ENCODE data around the gene ZSWIM3. TPM values are rescaled to one million over a fixed set of nuclear protein-coding genes. Genes with fewer than 3 reads are reported as not detected.

ZSWIM3 gene
- total and polyA plus RNA-seq, 2 of the 8 experiments (the other 6 are each of a cell fraction or from before 2014, with no cell fraction given), result 5.5 to 6.9 TPM

DNA sequence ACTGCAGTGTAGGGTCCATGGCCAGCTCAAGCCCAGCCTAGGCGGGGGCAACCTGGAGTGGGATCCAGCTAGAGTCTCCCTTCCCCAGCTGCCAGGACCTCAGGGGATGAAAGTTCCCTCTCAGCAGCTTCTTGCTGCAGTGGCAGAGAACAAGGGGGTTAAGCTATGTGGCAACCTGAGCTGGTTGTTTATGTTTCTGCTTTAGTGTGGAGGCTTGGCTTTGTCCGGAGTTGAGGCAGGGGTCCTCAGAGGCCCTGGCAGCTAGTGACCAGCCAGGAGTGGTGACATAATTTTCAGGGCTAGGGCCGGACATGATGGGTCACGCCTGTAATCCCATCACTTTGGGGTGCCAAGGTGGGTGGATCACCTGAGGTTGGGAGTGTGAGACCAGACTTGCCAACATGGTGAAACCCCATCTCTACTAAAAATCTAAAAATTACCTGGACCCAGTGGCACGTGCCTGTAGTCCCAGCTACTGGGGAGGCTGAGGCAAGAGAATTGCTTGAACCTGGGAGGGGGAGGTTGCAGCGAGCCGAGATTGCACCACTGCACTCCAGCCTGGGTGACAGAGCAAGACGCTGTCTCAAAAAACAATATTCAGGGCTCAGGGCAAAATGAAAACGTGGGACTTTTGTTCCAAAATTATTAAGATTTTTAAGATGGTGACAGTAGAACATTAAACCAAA is 68.5 kb downstream of the ZSWIM3 start:
- H3K4me3 ChIP-seq (ENCODE audit: extremely low read depth in 1 of 4, insufficient read depth in 2 of 4, low read depth in 3 of 4, low read length in 4 of 4), result no peak overlapping the region
- H4K8ac ChIP-seq (ENCODE audit: extremely low read depth, insufficient read depth, low read length), result no peak overlapping the region
- H3K9me3 ChIP-seq (ENCODE audit: insufficient read depth in 2 of 2, low read depth in 1 of 2, low read length in 1 of 2), result no peaks in the 10 kb centered on the region
- H3K27me3 ChIP-seq (replicated peaks in 1 of 4; ENCODE audit: control insufficient read depth in 3 of 4, extremely low read depth in 1 of 4, insufficient read depth in 3 of 4, low read length in 3 of 4), result no peaks in the 10 kb centered on the region
- no peak overlapping the region for H2BK12ac ChIP-seq (ENCODE audit: low read depth, low read length)
- H3K79me2 ChIP-seq (ENCODE audit: control insufficient read depth in 1 of 2, insufficient read depth in 2 of 2, low read length in 2 of 2), result no peaks in the 10 kb centered on the region
- FAIRE-seq, result no peak
- no peak overlapping the region for H3K27ac ChIP-seq (ENCODE audit: low read depth, low read length)
- H3K9ac ChIP-seq (replicated peaks in 1 of 4; ENCODE audit: extremely low read depth in 1 of 4, low read depth in 3 of 4, low read length in 3 of 4), result no peak overlapping the region; a peak in 1 of 7 replicates
- no peak overlapping the region; a peak in 1 of 4 replicates for H3K4me2 ChIP-seq (ENCODE audit: insufficient read depth in 1 of 2, low read depth in 2 of 2, low read length in 2 of 2)
- no peaks in the 10 kb centered on the region for H4K20me1 ChIP-seq (replicated peaks in 1 of 2; ENCODE audit: control insufficient read depth in 1 of 2, insufficient read depth in 2 of 2, low read length in 2 of 2)
- CTCF ChIA-PET (ENCODE audit: partially characterized antibody), result interaction anchor here (0.7 to 2.4 kb wide), 5 partner anchors 11 to 61 kb away, joined by 3 to 10 read pairs (median 4); no protein-coding TSS in a partner anchor
- H2BK20ac ChIP-seq (ENCODE audit: low read length), result no peak overlapping the region
- H2BK5ac ChIP-seq (ENCODE audit: low read depth, low read length), result no peak overlapping the region
- H3K18ac ChIP-seq (ENCODE audit: extremely low read depth, low read length), result no peak overlapping the region; the same call in 1 of the 2 replicates
- H4K91ac ChIP-seq (replicated peaks; ENCODE audit: insufficient read length, low read length), result no peak overlapping the region
- H4K5ac ChIP-seq (ENCODE audit: insufficient read length, low read depth, low read length), result no peak overlapping the region
- H2AFZ ChIP-seq (ENCODE audit: low read length), result no peak overlapping the region
- no peak overlapping the region for H2BK15ac ChIP-seq (ENCODE audit: low read length)
- no peak overlapping the region for H3K56ac ChIP-seq (replicated peaks; ENCODE audit: insufficient read length, low read depth, low read length)
- peaks cover 3 to 5% (median 4%) of the 10 kb centered on the region in 4 experiments; a peak in 4 of 7 replicates for H3K4me1 ChIP-seq (replicated peaks in 1 of 4; ENCODE audit: control insufficient read depth in 3 of 4, insufficient read depth in 4 of 4, low read length in 3 of 4)
- POLR2A ChIA-PET (ENCODE audit: partially characterized antibody), result interaction anchor here (0.9 to 11.8 kb wide), 11 partner anchors 7 to 101 kb away, joined by 3 to 165 read pairs (median 5); partner anchors contain the start of genes CTSA, NEURL2, PCIF1 and PLTP
- no peak overlapping the region for H3K14ac ChIP-seq (ENCODE audit: insufficient read length)
- H3K36me3 ChIP-seq (ENCODE audit: control insufficient read depth in 2 of 4, insufficient read depth in 4 of 4, low read length in 3 of 4), result no peaks in the 10 kb centered on the region
- no peaks in the 10 kb centered on the region for H3K23me2 ChIP-seq (ENCODE audit: low read depth, low read length)
- no peak for DNase-seq (ENCODE audit: low read depth in 1 of 2, low spot score in 2 of 2)
- no peak overlapping the region for H3K4ac ChIP-seq (replicated peaks; ENCODE audit: insufficient read length, low read depth, low read length)
- H3K23ac ChIP-seq (ENCODE audit: insufficient read length), result no peak overlapping the region
- H2AK5ac ChIP-seq (ENCODE audit: low read depth, low read length), result no peak overlapping the region
- WGBS, 2 experiments (ENCODE audit: extremely low coverage in 1 of 2, insufficient coverage in 1 of 2, insufficient read length in 1 of 2, insufficient replicate concordance in 2 of 2, low coverage in 1 of 2, low lambda C conversion rate in 2 of 2, missing lambda C conversion rate in 1 of 2), result 79% methylated on average over 9 of the region's 9 CpGs; no CpG with 5 or more reads in 1 of the 2 experiments
- no peaks in the 10 kb centered on the region for H3K79me1 ChIP-seq (ENCODE audit: low read depth, low read length)
- H2BK120ac ChIP-seq (replicated peaks; ENCODE audit: low read depth, low read length), result no peak overlapping the region
- TF ChIP-seq SAP30 (IDR thresholded peaks at IDR 0.05; ENCODE audit: insufficient read depth, insufficient replicate concordance, low read length) (no peak), KDM5A (IDR thresholded peaks at IDR 0.05; ENCODE audit: low read length) (no peak), SIX5 (IDR thresholded peaks at IDR 0.05; ENCODE audit: low read depth, low read length) (no peak), JUN (IDR thresholded peaks at IDR 0.05; ENCODE audit: low read depth, low read length) (no peak), PHF8 (conservative IDR thresholded peaks at IDR 0.05; ENCODE audit: low read depth, low read length) (no peak), CBX8 (IDR thresholded peaks at IDR 0.05; ENCODE audit: borderline replicate concordance, low read depth, low read length) (no peak), CEBPB (IDR thresholded peaks at IDR 0.05; ENCODE audit: low read depth, low read length) (no peak), EZH2 (IDR thresholded peaks at IDR 0.05; ENCODE audit: low read depth, low read length, severe bottlenecking) (no peak), POLR2AphosphoS5 (IDR thresholded peaks at IDR 0.05; ENCODE audit: low read depth, low read length) (no peak), EP300 (IDR thresholded peaks at IDR 0.05; ENCODE audit: borderline replicate concordance in 1 of 2, low read depth in 2 of 2, low read length in 2 of 2) (no peak)
- TF ChIP-seq, protein P1, sequence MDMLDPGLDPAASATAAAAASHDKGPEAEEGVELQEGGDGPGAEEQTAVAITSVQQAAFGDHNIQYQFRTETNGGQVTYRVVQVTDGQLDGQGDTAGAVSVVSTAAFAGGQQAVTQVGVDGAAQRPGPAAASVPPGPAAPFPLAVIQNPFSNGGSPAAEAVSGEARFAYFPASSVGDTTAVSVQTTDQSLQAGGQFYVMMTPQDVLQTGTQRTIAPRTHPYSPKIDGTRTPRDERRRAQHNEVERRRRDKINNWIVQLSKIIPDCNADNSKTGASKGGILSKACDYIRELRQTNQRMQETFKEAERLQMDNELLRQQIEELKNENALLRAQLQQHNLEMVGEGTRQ (IDR thresholded peaks at IDR 0.05; ENCODE audit: low read length), result no peak
